Kidney (tissue), 14 donors: ENCODE data around the gene CENPX. TPM values are rescaled to one million over a fixed set of nuclear protein-coding genes. Genes with fewer than 3 reads are reported as not detected.

Source experiments
- DNase-seq, 5 donors: peaks; one replicate each; pipeline ENCODE4 v3.0.0-alpha.2; 2013 to 2020
- FAIRE-seq: peaks from 2 replicates; lab custom pipeline; 2012; peaks lifted over from hg19 to GRCh38; lab: Jason Lieb, UNC
- H3K27ac ChIP-seq, 2 donors: one replicate each; pipeline ENCODE4 v1.7.0; 2013; ENCODE audit warnings: low read depth in 2 of 2, low read length in 2 of 2, inconsistent platforms in 1 of 2
- H3K27me3 ChIP-seq: one replicate; pipeline ENCODE4 v1.7.1; 2013; ENCODE audit warnings: low read length, inconsistent platforms; ENCODE audit not compliant: control insufficient read depth, insufficient read depth
- H3K36me3 ChIP-seq, 3 donors: one replicate each; pipeline versions ENCODE4 v1.7.0 to v1.7.1; 2013; ENCODE audit warnings: low read length in 3 of 3, control low read depth in 1 of 3, inconsistent platforms in 1 of 3; ENCODE audit not compliant: insufficient read depth in 3 of 3, control insufficient read depth in 2 of 3
- H3K4me1 ChIP-seq, 3 donors: one replicate each; pipeline versions ENCODE4 v1.7.0 to v1.7.1; 2013; ENCODE audit warnings: low read length in 3 of 3, inconsistent platforms in 1 of 3, low read depth in 1 of 3; ENCODE audit not compliant: control insufficient read depth in 2 of 3, insufficient read depth in 2 of 3
- H3K4me3 ChIP-seq, 3 donors: one replicate each; pipeline versions ENCODE4 v1.7.0 to v1.8.1; 2013; ENCODE audit warnings: low read length in 3 of 3, control low read depth in 1 of 3, inconsistent platforms in 1 of 3
- H3K9ac ChIP-seq, 3 donors: one replicate each; pipeline versions ENCODE4 v1.7.0 to v1.7.1; 2013; ENCODE audit warnings: low read length in 3 of 3, control low read depth in 1 of 3, inconsistent platforms in 1 of 3
- H3K9me3 ChIP-seq, 3 donors: one replicate each; pipeline versions ENCODE4 v1.7.0 to v1.7.1; 2013; ENCODE audit warnings: low read length in 3 of 3, control low read depth in 1 of 3, inconsistent platforms in 1 of 3; ENCODE audit not compliant: control insufficient read depth in 2 of 3, insufficient read depth in 1 of 3
- intact Hi-C: fragments of 100-400 bp; cut with DNase I; formaldehyde crosslinking; loops from one replicate; pipeline ENCODE4 v1.11.1; 2022
- polyA plus RNA-seq: library from polyadenylated mRNA; stranded (reverse); fragments of 350-450 nt; fragmentation: Illumina TruSeq; extraction: RNeasy Lipid Tissue Mini Kit (QIAGEN cat#74804); gene quantifications from one replicate; pipeline ENCODE4 v1.2.3, GENCODE V29; 2014; ENCODE audit warnings: low read depth, low replicate concordance; ENCODE audit not compliant: insufficient read depth
- total RNA-seq: library from RNA; stranded (reverse); fragmentation: NEBNext Ultra II Directional; extraction: Animal tissue kit (Norgen Biotek cat#: 25700); gene quantifications from one replicate; pipeline ENCODE4 v1.2.1, GENCODE V29; 2021
- TF ChIP-seq, protein P1 (sequence below): IDR thresholded peaks from 3 replicates; pipeline ENCODE4 v1.5.1; 2012; ENCODE audit warnings: mild to moderate bottlenecking, moderate library complexity, borderline replicate concordance; ENCODE audit not compliant: insufficient read depth; ENCODE audit errors: extremely low read depth
- donor health status: control.
- donor health status: control.
- donor health status: control.
- donor health status: control.
- donor health status: control.
- donor health status: DM: yes; HTN: yes; CAD: no.
- donor health status: Normal renal cell carcinoma (clear cell type).

CENPX gene
- total and polyA plus RNA-seq, 2 donors from 2014 or later = 36.9 to 93.2 TPM

DNA sequence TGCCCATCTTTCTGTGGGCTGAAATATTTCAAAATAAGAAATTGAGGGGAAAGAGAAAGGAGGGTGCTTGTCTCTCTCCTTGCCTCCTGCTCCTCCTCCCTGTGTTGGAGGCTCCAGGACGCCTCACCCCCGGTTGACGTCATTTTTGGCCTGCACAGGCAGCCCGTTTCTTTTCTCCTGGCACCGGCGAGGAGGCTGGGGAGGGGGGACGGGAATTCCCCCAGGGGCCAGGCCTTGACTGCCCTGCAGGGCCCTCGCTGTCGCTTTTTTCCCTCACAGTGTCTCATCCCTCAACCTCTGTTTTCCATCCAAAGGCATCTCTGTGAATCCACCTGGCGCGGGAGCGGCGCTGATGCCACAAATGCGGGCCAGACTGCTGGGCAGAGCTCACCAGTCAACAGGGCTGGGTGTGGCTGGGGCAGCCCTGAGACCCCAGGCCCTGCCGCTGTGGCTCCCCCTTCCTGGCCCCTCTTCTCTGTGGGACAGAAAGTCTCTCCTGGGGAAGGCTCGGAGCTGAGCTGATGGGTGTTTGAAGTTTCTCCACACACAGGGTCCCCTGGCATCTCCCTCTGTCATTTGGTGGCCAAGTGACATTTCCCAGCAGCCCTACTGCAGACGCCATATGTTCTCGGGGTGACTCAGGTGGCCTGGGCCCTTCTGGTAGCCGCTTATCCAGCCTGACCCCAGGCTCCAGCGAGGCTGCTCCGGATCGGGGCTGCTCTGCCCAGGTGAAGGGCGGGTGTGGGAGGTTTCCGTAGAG lies 16.0 kb downstream of the CENPX start:
- intact Hi-C loops = no loop called here
- no peaks in the 10 kb centered on the region for H3K9me3 ChIP-seq
- H3K36me3 ChIP-seq = no peaks in the 10 kb centered on the region
- TF ChIP-seq, protein P1, sequence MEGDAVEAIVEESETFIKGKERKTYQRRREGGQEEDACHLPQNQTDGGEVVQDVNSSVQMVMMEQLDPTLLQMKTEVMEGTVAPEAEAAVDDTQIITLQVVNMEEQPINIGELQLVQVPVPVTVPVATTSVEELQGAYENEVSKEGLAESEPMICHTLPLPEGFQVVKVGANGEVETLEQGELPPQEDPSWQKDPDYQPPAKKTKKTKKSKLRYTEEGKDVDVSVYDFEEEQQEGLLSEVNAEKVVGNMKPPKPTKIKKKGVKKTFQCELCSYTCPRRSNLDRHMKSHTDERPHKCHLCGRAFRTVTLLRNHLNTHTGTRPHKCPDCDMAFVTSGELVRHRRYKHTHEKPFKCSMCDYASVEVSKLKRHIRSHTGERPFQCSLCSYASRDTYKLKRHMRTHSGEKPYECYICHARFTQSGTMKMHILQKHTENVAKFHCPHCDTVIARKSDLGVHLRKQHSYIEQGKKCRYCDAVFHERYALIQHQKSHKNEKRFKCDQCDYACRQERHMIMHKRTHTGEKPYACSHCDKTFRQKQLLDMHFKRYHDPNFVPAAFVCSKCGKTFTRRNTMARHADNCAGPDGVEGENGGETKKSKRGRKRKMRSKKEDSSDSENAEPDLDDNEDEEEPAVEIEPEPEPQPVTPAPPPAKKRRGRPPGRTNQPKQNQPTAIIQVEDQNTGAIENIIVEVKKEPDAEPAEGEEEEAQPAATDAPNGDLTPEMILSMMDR = no peak
- H3K27me3 ChIP-seq = no peaks in the 10 kb centered on the region
- DNase-seq (no peak), FAIRE-seq (no peak)
- H3K4me1 ChIP-seq = peaks cover 0 to 3% (median 0%) of the 10 kb centered on the region in 3 donors
- H3K27ac ChIP-seq = no peak overlapping the region
- H3K4me3 ChIP-seq = no peak overlapping the region
- no peak overlapping the region for H3K9ac ChIP-seq

DNA sequence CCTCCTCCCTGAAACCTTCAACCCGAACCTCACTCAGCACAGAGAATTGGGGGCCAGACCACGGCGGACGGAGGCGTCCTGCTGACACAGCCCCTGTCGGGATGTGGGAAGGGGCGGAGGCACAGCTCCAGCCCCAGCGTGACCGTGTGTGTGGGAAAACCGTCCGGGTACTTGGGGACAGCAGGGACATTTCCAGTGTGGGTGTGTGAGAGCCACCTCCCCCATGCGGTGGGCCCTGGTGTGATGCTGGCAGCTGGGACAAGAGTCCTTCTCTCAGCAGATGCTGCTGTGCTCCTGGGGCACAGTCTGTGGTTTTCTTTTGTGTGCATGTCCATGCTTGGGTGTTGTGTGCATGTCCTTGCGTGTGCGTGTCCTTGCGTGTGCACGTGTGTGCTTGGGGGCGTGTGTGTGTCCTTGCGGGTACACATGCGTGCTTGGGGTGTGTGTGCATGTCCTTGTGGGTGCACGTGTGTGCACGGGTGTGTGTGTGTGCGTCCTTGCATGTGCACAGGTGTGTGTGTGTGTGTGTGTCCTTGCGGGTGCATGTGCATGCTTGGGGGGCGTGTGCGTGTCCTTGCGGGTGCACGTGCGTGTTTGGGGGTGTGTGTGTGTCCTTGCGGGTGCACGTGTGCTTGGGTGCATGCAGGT lies 16.9 kb downstream of the CENPX start:
- FAIRE-seq (no peak), DNase-seq (no peak)
- Histone ChIP-seq H3K9ac (no peak overlapping the region), H3K4me3 (no peak overlapping the region), H3K27ac (no peak overlapping the region), H3K36me3 (no peaks in the 10 kb centered on the region), H3K9me3 (no peaks in the 10 kb centered on the region), H3K4me1 (peaks cover 0 to 5% (median 0%) of the 10 kb centered on the region in 3 donors), H3K27me3 (no peaks in the 10 kb centered on the region)
- intact Hi-C loops = no loop called here
- TF ChIP-seq, protein P1 = no peak

DNA sequence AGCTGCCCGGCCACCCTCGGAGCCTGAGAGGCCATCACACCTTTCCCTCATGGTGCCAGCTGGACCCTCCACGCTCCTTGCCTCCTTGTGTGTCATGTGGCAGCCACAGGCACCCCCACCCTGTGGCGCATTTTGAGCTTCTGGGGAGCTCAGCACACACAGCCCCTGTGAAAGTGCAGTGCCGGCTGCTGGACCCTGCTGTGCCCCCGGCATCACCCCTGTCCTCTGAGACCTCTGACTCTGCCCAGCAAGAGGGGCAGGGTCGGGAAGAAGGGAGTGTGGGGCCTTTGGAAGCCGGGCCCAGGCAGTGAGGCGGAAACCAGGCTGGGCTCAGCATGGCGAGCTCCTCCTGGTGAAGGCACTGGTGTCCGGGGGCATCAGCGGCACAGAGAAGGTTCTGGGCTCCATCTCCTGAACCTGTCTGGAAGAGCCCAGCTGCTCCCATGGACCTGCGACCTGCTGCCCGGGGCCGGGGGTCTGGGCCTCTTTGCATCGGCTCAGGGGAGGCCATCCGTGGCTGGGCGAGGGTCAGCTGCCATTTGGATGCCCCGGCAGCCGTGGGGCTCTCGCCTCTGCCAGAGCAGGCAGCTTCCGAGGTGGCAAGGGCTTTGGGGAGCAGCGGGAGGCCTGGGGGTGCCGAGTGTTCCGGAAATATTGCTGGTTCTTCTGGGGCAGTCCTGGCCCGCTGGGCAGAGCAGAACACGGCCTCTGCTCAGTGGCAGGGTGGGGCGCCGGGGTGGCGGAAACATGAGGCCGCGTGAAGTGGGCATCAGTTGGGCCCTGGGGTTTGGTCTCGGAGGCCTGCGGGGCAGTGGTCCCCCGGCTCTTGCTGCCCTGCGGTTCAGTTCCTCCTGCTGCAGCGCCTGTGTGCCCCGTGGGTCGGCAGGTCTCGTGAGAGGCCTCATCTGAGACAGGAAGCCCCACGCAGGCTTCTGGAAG lies 17.9 kb downstream of the CENPX start:
- no peaks in the 10 kb centered on the region for H3K27me3 ChIP-seq
- intact Hi-C loops = no loop called here
- FAIRE-seq = no peak

More for the DNA sequence above, 17.9 kb downstream of the CENPX start:
- no peaks in the 10 kb centered on the region for H3K36me3 ChIP-seq
- TF ChIP-seq, protein P1 = no peak
- no peak overlapping the region for H3K27ac ChIP-seq
- no peaks in the 10 kb centered on the region for H3K9me3 ChIP-seq
- DNase-seq = peak in 1 of 5 donors; percentile 52
- no peak overlapping the region for H3K9ac ChIP-seq
- peaks cover 0 to 8% (median 0%) of the 10 kb centered on the region in 3 donors for H3K4me1 ChIP-seq
- no peak overlapping the region for H3K4me3 ChIP-seq
